Measurements from ENCODE around the gene PDZD4.

DNA sequence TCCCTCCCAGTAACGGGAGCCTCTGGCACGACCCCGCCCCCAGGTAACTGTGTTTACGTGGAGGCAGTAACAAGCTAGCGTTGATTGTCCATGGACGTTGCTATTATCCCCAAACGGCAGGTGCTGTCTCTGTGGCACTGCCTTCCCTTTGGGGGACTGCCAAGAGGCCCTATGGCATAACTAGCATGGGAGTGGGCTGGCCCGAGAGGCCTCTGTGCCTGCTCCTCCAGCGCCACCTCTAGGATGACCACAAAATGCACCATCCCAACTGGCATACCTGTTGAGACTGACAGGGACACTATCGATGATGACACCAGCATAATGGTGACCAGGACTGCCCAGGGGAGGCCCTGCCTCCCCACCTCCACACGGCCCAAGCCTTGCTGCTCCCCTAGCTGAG, 48.0 kb downstream of the PDZD4 start:
- TF ChIP-seq, protein P1, sequence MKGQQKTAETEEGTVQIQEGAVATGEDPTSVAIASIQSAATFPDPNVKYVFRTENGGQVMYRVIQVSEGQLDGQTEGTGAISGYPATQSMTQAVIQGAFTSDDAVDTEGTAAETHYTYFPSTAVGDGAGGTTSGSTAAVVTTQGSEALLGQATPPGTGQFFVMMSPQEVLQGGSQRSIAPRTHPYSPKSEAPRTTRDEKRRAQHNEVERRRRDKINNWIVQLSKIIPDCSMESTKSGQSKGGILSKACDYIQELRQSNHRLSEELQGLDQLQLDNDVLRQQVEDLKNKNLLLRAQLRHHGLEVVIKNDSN (CRISPR knock-in tag; IDR thresholded peaks at IDR 0.05): no peak
- TF ChIP-seq NFE2L1 (CRISPR knock-in tag; IDR thresholded peaks at IDR 0.05) (no peak), KAT7 (CRISPR knock-in tag; IDR thresholded peaks at IDR 0.05; ENCODE audit: borderline replicate concordance) (no peak), ZNF138 (CRISPR knock-in tag; conservative IDR thresholded peaks at IDR 0.05) (no peak), ATF1 (CRISPR knock-in tag; IDR thresholded peaks at IDR 0.05) (no peak), ESRRA (CRISPR knock-in tag; IDR thresholded peaks at IDR 0.05; ENCODE audit: borderline replicate concordance) (no peak)
- TF ChIP-seq, protein P2, sequence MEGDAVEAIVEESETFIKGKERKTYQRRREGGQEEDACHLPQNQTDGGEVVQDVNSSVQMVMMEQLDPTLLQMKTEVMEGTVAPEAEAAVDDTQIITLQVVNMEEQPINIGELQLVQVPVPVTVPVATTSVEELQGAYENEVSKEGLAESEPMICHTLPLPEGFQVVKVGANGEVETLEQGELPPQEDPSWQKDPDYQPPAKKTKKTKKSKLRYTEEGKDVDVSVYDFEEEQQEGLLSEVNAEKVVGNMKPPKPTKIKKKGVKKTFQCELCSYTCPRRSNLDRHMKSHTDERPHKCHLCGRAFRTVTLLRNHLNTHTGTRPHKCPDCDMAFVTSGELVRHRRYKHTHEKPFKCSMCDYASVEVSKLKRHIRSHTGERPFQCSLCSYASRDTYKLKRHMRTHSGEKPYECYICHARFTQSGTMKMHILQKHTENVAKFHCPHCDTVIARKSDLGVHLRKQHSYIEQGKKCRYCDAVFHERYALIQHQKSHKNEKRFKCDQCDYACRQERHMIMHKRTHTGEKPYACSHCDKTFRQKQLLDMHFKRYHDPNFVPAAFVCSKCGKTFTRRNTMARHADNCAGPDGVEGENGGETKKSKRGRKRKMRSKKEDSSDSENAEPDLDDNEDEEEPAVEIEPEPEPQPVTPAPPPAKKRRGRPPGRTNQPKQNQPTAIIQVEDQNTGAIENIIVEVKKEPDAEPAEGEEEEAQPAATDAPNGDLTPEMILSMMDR (IDR thresholded peaks at IDR 0.05): no peak
- TF ChIP-seq, protein P3, sequence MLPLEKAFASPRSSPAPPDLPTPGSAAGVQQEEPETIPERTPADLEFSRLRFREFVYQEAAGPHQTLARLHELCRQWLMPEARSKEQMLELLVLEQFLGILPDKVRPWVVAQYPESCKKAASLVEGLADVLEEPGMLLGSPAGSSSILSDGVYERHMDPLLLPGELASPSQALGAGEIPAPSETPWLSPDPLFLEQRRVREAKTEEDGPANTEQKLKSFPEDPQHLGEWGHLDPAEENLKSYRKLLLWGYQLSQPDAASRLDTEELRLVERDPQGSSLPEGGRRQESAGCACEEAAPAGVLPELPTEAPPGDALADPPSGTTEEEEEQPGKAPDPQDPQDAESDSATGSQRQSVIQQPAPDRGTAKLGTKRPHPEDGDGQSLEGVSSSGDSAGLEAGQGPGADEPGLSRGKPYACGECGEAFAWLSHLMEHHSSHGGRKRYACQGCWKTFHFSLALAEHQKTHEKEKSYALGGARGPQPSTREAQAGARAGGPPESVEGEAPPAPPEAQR (CRISPR knock-in tag; IDR thresholded peaks at IDR 0.05): no peak
- TF ChIP-seq, protein P4, sequence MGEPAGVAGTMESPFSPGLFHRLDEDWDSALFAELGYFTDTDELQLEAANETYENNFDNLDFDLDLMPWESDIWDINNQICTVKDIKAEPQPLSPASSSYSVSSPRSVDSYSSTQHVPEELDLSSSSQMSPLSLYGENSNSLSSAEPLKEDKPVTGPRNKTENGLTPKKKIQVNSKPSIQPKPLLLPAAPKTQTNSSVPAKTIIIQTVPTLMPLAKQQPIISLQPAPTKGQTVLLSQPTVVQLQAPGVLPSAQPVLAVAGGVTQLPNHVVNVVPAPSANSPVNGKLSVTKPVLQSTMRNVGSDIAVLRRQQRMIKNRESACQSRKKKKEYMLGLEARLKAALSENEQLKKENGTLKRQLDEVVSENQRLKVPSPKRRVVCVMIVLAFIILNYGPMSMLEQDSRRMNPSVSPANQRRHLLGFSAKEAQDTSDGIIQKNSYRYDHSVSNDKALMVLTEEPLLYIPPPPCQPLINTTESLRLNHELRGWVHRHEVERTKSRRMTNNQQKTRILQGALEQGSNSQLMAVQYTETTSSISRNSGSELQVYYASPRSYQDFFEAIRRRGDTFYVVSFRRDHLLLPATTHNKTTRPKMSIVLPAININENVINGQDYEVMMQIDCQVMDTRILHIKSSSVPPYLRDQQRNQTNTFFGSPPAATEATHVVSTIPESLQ (CRISPR knock-in tag; IDR thresholded peaks at IDR 0.05): no peak
- TF ChIP-seq, protein P5, sequence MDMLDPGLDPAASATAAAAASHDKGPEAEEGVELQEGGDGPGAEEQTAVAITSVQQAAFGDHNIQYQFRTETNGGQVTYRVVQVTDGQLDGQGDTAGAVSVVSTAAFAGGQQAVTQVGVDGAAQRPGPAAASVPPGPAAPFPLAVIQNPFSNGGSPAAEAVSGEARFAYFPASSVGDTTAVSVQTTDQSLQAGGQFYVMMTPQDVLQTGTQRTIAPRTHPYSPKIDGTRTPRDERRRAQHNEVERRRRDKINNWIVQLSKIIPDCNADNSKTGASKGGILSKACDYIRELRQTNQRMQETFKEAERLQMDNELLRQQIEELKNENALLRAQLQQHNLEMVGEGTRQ (CRISPR knock-in tag; IDR thresholded peaks at IDR 0.05): no peak
- TF ChIP-seq, protein P6, sequence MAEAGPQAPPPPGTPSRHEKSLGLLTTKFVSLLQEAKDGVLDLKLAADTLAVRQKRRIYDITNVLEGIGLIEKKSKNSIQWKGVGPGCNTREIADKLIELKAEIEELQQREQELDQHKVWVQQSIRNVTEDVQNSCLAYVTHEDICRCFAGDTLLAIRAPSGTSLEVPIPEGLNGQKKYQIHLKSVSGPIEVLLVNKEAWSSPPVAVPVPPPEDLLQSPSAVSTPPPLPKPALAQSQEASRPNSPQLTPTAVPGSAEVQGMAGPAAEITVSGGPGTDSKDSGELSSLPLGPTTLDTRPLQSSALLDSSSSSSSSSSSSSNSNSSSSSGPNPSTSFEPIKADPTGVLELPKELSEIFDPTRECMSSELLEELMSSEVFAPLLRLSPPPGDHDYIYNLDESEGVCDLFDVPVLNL (CRISPR knock-in tag; IDR thresholded peaks at IDR 0.05; ENCODE audit: borderline replicate concordance, low read depth): no peak

Data from WTC11 (cell line).